Neural cell (in vitro differentiated cells): Measurements from ENCODE around the gene TRERF1. TPM values are rescaled to one million over a fixed set of nuclear protein-coding genes. Genes with fewer than 3 reads are reported as not detected.

Source experiments
- H2AFZ ChIP-seq: fragments of 200-600, 300-800 bp; sonication (generic), shearing (Covaris generic); 2 replicates; pipeline ENCODE4 v1.6.0; 2014; ENCODE audit warnings: low read depth, mild to moderate bottlenecking, antibody characterized with exemption, low read length, moderate library complexity
- H3F3A ChIP-seq: fragments of 200-600 bp; shearing (Covaris generic); 2 replicates; pipeline ENCODE4 v1.6.1; 2016; ENCODE audit warnings: mild to moderate bottlenecking, moderate library complexity, mixed read lengths, antibody characterized with exemption, low read length; ENCODE audit not compliant: insufficient read depth, poor library complexity, severe bottlenecking
- H3K27ac ChIP-seq: fragments of 200-600, 300-800 bp; sonication (generic), shearing (Covaris generic); 2 replicates; pipeline ENCODE4 v1.5.1; 2014; ENCODE audit warnings: mild to moderate bottlenecking, low read length, moderate library complexity
- H3K27me3 ChIP-seq: fragments of 300-800, 200-600 bp; sonication (generic), shearing (Covaris generic); 2 replicates; pipeline ENCODE4 v1.6.0; 2014; ENCODE audit warnings: mild to moderate bottlenecking, low read depth, low read length, moderate library complexity; ENCODE audit not compliant: insufficient read depth
- H3K36me3 ChIP-seq: fragments of 300-800, 200-600 bp; sonication (generic), shearing (Covaris generic); 2 replicates; pipeline ENCODE4 v1.5.1; 2014; ENCODE audit warnings: mild to moderate bottlenecking, antibody characterized with exemption, low read length, moderate library complexity; ENCODE audit not compliant: insufficient read depth
- H3K4me2 ChIP-seq: fragments of 300-800, 200-600 bp; sonication (generic), shearing (Covaris generic); 2 replicates; pipeline ENCODE4 v1.6.0; 2014; ENCODE audit warnings: mild to moderate bottlenecking, low read length
- H3K4me3 ChIP-seq: fragments of 300-800, 200-600 bp; sonication (generic), shearing (Covaris generic); 2 replicates; pipeline ENCODE4 v1.5.1; 2014; ENCODE audit warnings: mild to moderate bottlenecking, low read length, moderate library complexity
- H3K79me2 ChIP-seq: fragments of 200-600 bp; shearing (Covaris generic); replicated peaks from 2 replicates; pipeline ENCODE4 v1.6.0; 2014; ENCODE audit warnings: mild to moderate bottlenecking, low read length, moderate library complexity; ENCODE audit not compliant: insufficient read depth
- H3K9ac ChIP-seq: fragments of 300-800, 200-600 bp; sonication (generic), shearing (Covaris generic); 2 replicates; pipeline ENCODE4 v1.6.1; 2016; ENCODE audit warnings: mild to moderate bottlenecking, low read length, mixed read lengths
- H3K9me2 ChIP-seq: fragments of 200-600 bp; shearing (Covaris generic); 2 replicates; pipeline ENCODE4 v1.6.1; 2016; ENCODE audit warnings: mild to moderate bottlenecking, low read length, mixed read lengths; ENCODE audit not compliant: insufficient read depth
- H3K9me3 ChIP-seq: fragments of 200-600, 300-800 bp; sonication (generic), shearing (Covaris generic); 2 replicates; pipeline ENCODE4 v1.6.1; 2016; ENCODE audit warnings: mild to moderate bottlenecking, mixed run types, low read length, moderate library complexity, mixed read lengths
- H4K20me1 ChIP-seq: fragments of 200-600 bp; shearing (Covaris generic); 2 replicates; pipeline ENCODE4 v1.6.1; 2016; ENCODE audit warnings: mild to moderate bottlenecking, mixed run types; ENCODE audit not compliant: insufficient read depth
- CTCF ChIP-seq: fragments of 450-650 bp; IDR thresholded peaks from 2 replicates; pipeline ENCODE4 v1.5.1; 2014; ENCODE audit warnings: antibody characterized with exemption, mild to moderate bottlenecking, moderate library complexity; ENCODE audit not compliant: poor library complexity, severe bottlenecking
- EP300 ChIP-seq: fragments of 450-650 bp; conservative IDR thresholded peaks from 2 replicates; pipeline ENCODE4 v1.6.1; 2014; ENCODE audit warnings: antibody characterized with exemption, mild to moderate bottlenecking, moderate library complexity; ENCODE audit not compliant: poor library complexity, severe bottlenecking
- EZH2 ChIP-seq: fragments of 200-600, 300-800 bp; shearing (Covaris generic), sonication (generic); IDR thresholded peaks from 2 replicates; pipeline ENCODE4 v1.6.1; 2014; ENCODE audit warnings: antibody characterized with exemption, low read length, borderline replicate concordance, mild to moderate bottlenecking; ENCODE audit not compliant: insufficient read depth, poor library complexity, severe bottlenecking
- MXI1 ChIP-seq: fragments of 450-650 bp; conservative IDR thresholded peaks from 2 replicates; pipeline ENCODE4 v1.6.1; 2014; ENCODE audit warnings: antibody characterized with exemption, mild to moderate bottlenecking; ENCODE audit not compliant: poor library complexity, severe bottlenecking
- POLR2AphosphoS5 ChIP-seq: IDR thresholded peaks from 2 replicates; pipeline ENCODE4 v1.6.1; 2012
- RAD21 ChIP-seq: fragments of 450-650 bp; conservative IDR thresholded peaks from 2 replicates; pipeline ENCODE4 v1.6.1; 2014; ENCODE audit warnings: antibody characterized with exemption, mild to moderate bottlenecking, moderate library complexity
- REST ChIP-seq: IDR thresholded peaks from 2 replicates; pipeline ENCODE4 v1.6.1; 2012; ENCODE audit warnings: borderline replicate concordance
- SMC3 ChIP-seq: fragments of 450-650 bp; conservative IDR thresholded peaks from 2 replicates; pipeline ENCODE4 v1.6.1; 2014; ENCODE audit warnings: antibody characterized with exemption, mild to moderate bottlenecking, moderate library complexity; ENCODE audit not compliant: poor library complexity
- TAF1 ChIP-seq: IDR thresholded peaks from 2 replicates; pipeline ENCODE4 v1.6.1; 2012; ENCODE audit warnings: low read depth
- polyA plus RNA-seq: library from polyadenylated mRNA; depleted of rRNA; stranded (reverse); fragments of >200 nt; gene quantifications from 2 replicates; pipeline ENCODE4 v1.2.3, GENCODE V29; 2014

TRERF1 gene
- polyA plus RNA-seq, 1 donor from 2014 or later = 4.5 TPM

- Histone ChIP-seq H3K79me2 (peaks cover 6% of the 10 kb centered on the region), H3K9me2 (no peaks in the 10 kb centered on the region), H3K4me2 (no peak overlapping the region), H3K9me3 (no peaks in the 10 kb centered on the region), H3K27ac (peak overlapping the region; percentile 25), H4K20me1 (no peaks in the 10 kb centered on the region), H2AFZ (no peak overlapping the region), H3F3A (no peaks in the 10 kb centered on the region), H3K4me3 (no peak overlapping the region), H3K27me3 (no peaks in the 10 kb centered on the region), H3K9ac (no peak overlapping the region), H3K36me3 (no peaks in the 10 kb centered on the region)
- TF ChIP-seq SMC3 = no peak
- no peak for TF ChIP-seq EP300
- TF ChIP-seq EZH2 = no peak
Measured at GRCh38 chr6:42427871-42428270, 23.9 kb downstream of the TRERF1 start.

GRCh38 chr6:42426191-42426590 is 25.5 kb downstream of the TRERF1 start:
- peaks cover 6% of the 10 kb centered on the region for H3K79me2 ChIP-seq
- no peak overlapping the region for H3K27ac ChIP-seq
- TF ChIP-seq MXI1 = no peak
- no peak for TF ChIP-seq POLR2AphosphoS5
- no peak for TF ChIP-seq REST
- TF ChIP-seq SMC3 = no peak
- no peak for TF ChIP-seq TAF1
- no peak for TF ChIP-seq RAD21
- no peak for TF ChIP-seq EZH2
- no peak for TF ChIP-seq CTCF
- no peak for TF ChIP-seq EP300

More at GRCh38 chr6:42426191-42426590, 25.5 kb downstream of the TRERF1 start:
- Histone ChIP-seq H3K9me3 (no peaks in the 10 kb centered on the region), H3K27me3 (no peaks in the 10 kb centered on the region), H3K9me2 (no peaks in the 10 kb centered on the region), H3K4me2 (no peak overlapping the region), H4K20me1 (no peaks in the 10 kb centered on the region), H3K4me3 (no peak overlapping the region), H3K9ac (no peak overlapping the region), H3K36me3 (no peaks in the 10 kb centered on the region), H2AFZ (no peak overlapping the region), H3F3A (no peaks in the 10 kb centered on the region)
